GM12801 (cell line): ENCODE results near the gene CLDN7.

Experiments used
- CTCF ChIP-seq: IDR thresholded peaks from one replicate; pipeline ENCODE4 v1.5.1; 2011; ENCODE audit warnings: control low read depth; ENCODE audit not compliant: insufficient read length; ENCODE audit errors: extremely low read depth

Gene CLDN7

GRCh38 chr17:7283471-7284216, 21.4 kb upstream of the CLDN7 start:
- no peak for TF ChIP-seq CTCF

GRCh38 chr17:7282752-7283321, 20.6 kb upstream of the CLDN7 start:
- TF ChIP-seq CTCF = no peak

GRCh38 chr17:7281953-7282751, 19.9 kb upstream of the CLDN7 start:
- no peak for TF ChIP-seq CTCF

- TF ChIP-seq CTCF = no peak
Measured at GRCh38 chr17:7281074-7281952, 19.0 kb upstream of the CLDN7 start, which contains the start of gene SLC2A4. Gene SLC2A4 (plus strand): TSS chr17:7281718. CDS start chr17:7281935, 217 bp downstream.

- no peak for TF ChIP-seq CTCF
Measured at GRCh38 chr17:7280519-7281073, 18.3 kb upstream of the CLDN7 start.

GRCh38 chr17:7279448-7279847, 17.2 kb upstream of the CLDN7 start:
- no peak for TF ChIP-seq CTCF
